Vagina (tissue), 2 donors: ENCODE data around the gene AHI1. TPM values are rescaled to one million over a fixed set of nuclear protein-coding genes. Genes with fewer than 3 reads are reported as not detected.

ENCODE experiments used
- DNase-seq, 2 donors: peaks; one replicate each; pipeline ENCODE4 v3.0.0-alpha.2; 2017; ENCODE audit errors: extremely low spot score in 2 of 2
- H3K27ac ChIP-seq: fragments of 200-600 bp; sonication (generic); one replicate; pipeline ENCODE4 v1.5.1; 2019
- H3K27me3 ChIP-seq: fragments of 200-600 bp; sonication (generic); one replicate; pipeline ENCODE4 v1.5.1; 2019
- H3K36me3 ChIP-seq, 2 donors: fragments of 200-600 bp; sonication (generic); one replicate each; pipeline ENCODE4 v1.5.1; 2017 to 2019
- H3K4me1 ChIP-seq: fragments of 200-600 bp; sonication (generic); one replicate; pipeline ENCODE4 v1.5.1; 2019
- H3K4me3 ChIP-seq, 2 donors: fragments of 200-600 bp; sonication (generic); 1 replicate in 1 of 2; 2 replicates in 1 of 2; pipeline ENCODE4 v1.5.1; 2016 to 2019
- H3K9me3 ChIP-seq: fragments of 200-600 bp; sonication (generic); one replicate; pipeline ENCODE4 v1.5.1; 2019
- CTCF ChIP-seq, 3 experiments: fragments of 450-650 bp in 2 of 3; fragments of 200-600 bp in 1 of 3; sonication (generic) in 1 of 3; IDR thresholded peaks; one replicate each; pipeline ENCODE4 v1.5.1; 2017 to 2019; ENCODE audit warnings: antibody characterized with exemption in 3 of 3, mild to moderate bottlenecking in 2 of 3, moderate library complexity in 2 of 3
- POLR2A ChIP-seq, 2 donors: fragments of 450-650 bp; IDR thresholded peaks; one replicate each; pipeline ENCODE4 v1.6.1; 2017; ENCODE audit warnings: antibody characterized with exemption in 2 of 2, mild to moderate bottlenecking in 2 of 2, moderate library complexity in 2 of 2
- POLR2AphosphoS5 ChIP-seq, 2 donors: sonication (generic); formaldehyde crosslinking; IDR thresholded peaks; one replicate each; pipeline ENCODE4 v1.9.0; 2017; ENCODE audit warnings: antibody characterized with exemption in 2 of 2, mild to moderate bottlenecking in 2 of 2, low read depth in 1 of 2; ENCODE audit not compliant: insufficient read depth in 1 of 2
- intact Hi-C: fragments of 100-400 bp; cut with DNase I; formaldehyde crosslinking; loops from one replicate; pipeline ENCODE4 v1.15.1; 2023
- total RNA-seq: library from RNA; depleted of rRNA; stranded (reverse); fragments of >200 nt; gene quantifications from one replicate; pipeline ENCODE4 v1.2.3, GENCODE V29; 2016

Gene AHI1
- total RNA-seq, 1 donor from 2014 or later = 28.7 TPM

- Histone ChIP-seq H3K36me3 (no peaks in the 10 kb centered on the region), H3K9me3 (no peaks in the 10 kb centered on the region), H3K27ac (no peak overlapping the region), H3K4me1 (no peaks in the 10 kb centered on the region), H3K27me3 (no peaks in the 10 kb centered on the region), H3K4me3 (no peak overlapping the region)
- no peak for TF ChIP-seq CTCF (IDR thresholded peaks at IDR 0.05)
- no peak for TF ChIP-seq POLR2AphosphoS5 (IDR thresholded peaks at IDR 0.05; ENCODE audit: insufficient read depth in 1 of 2, low read depth in 1 of 2)
- TF ChIP-seq POLR2A (IDR thresholded peaks at IDR 0.05) = no peak
- DNase-seq = no peak
- intact Hi-C loops = no loop called here
Measured at GRCh38 chr6:135358985-135359384, 138.6 kb downstream of the AHI1 start.

GRCh38 chr6:135358251-135358821, 139.2 kb downstream of the AHI1 start:
- DNase-seq = no peak
- H3K4me1 ChIP-seq = no peaks in the 10 kb centered on the region
- TF ChIP-seq POLR2A (IDR thresholded peaks at IDR 0.05) (no peak), CTCF (IDR thresholded peaks at IDR 0.05) (no peak), POLR2AphosphoS5 (IDR thresholded peaks at IDR 0.05; ENCODE audit: insufficient read depth in 1 of 2, low read depth in 1 of 2) (no peak)
- no peaks in the 10 kb centered on the region for H3K36me3 ChIP-seq
- H3K9me3 ChIP-seq = no peaks in the 10 kb centered on the region
- no peak overlapping the region for H3K27ac ChIP-seq
- no peak overlapping the region for H3K4me3 ChIP-seq
- no peaks in the 10 kb centered on the region for H3K27me3 ChIP-seq
- intact Hi-C loops = no loop called here

GRCh38 chr6:135354407-135354806, 143.1 kb downstream of the AHI1 start:
- no peak for TF ChIP-seq CTCF (IDR thresholded peaks at IDR 0.05)
- TF ChIP-seq POLR2AphosphoS5 (IDR thresholded peaks at IDR 0.05; ENCODE audit: insufficient read depth in 1 of 2, low read depth in 1 of 2) = no peak
- no peak for TF ChIP-seq POLR2A (IDR thresholded peaks at IDR 0.05)
- no peak for DNase-seq
- Histone ChIP-seq H3K4me3 (no peak overlapping the region), H3K4me1 (no peaks in the 10 kb centered on the region), H3K9me3 (no peaks in the 10 kb centered on the region), H3K27ac (no peak overlapping the region), H3K27me3 (no peaks in the 10 kb centered on the region), H3K36me3 (no peaks in the 10 kb centered on the region)
- intact Hi-C loops = no loop called here

GRCh38 chr6:135353113-135353512, 144.4 kb downstream of the AHI1 start:
- Histone ChIP-seq H3K27ac (no peak overlapping the region), H3K4me1 (no peaks in the 10 kb centered on the region), H3K27me3 (no peaks in the 10 kb centered on the region), H3K4me3 (no peak overlapping the region), H3K36me3 (no peaks in the 10 kb centered on the region), H3K9me3 (no peaks in the 10 kb centered on the region)
- intact Hi-C loops = no loop called here
- DNase-seq = no peak
- no peak for TF ChIP-seq POLR2AphosphoS5 (IDR thresholded peaks at IDR 0.05; ENCODE audit: insufficient read depth in 1 of 2, low read depth in 1 of 2)
- TF ChIP-seq CTCF (IDR thresholded peaks at IDR 0.05) = no peak
- no peak for TF ChIP-seq POLR2A (IDR thresholded peaks at IDR 0.05)

- TF ChIP-seq CTCF (IDR thresholded peaks at IDR 0.05) = no peak
- no peak for TF ChIP-seq POLR2A (IDR thresholded peaks at IDR 0.05)
- TF ChIP-seq POLR2AphosphoS5 (IDR thresholded peaks at IDR 0.05; ENCODE audit: insufficient read depth in 1 of 2, low read depth in 1 of 2) = no peak
- Histone ChIP-seq H3K4me1 (no peaks in the 10 kb centered on the region), H3K9me3 (no peaks in the 10 kb centered on the region), H3K27me3 (no peaks in the 10 kb centered on the region), H3K27ac (no peak overlapping the region), H3K36me3 (no peaks in the 10 kb centered on the region), H3K4me3 (no peak overlapping the region)
- no peak for DNase-seq
- intact Hi-C loops = no loop called here
Measured at GRCh38 chr6:135351635-135352034, 145.9 kb downstream of the AHI1 start.
